SK-N-SH (cell line): ENCODE results near the gene USP1. TPM values are rescaled to one million over a fixed set of nuclear protein-coding genes. Genes with fewer than 3 reads are reported as not detected.

ENCODE experiments used
- CTCF ChIA-PET: fragments of 300-600, 350-600 bp; formaldehyde crosslinking; extraction: SDS; loops from one replicate; lab custom pipeline; 2021; lab: Yijun Ruan, JAX
- POLR2A ChIA-PET: fragments of 350-600 bp; sonication (Branson Sonifier 250); formaldehyde crosslinking; extraction: SDS; loops from one replicate; lab custom pipeline; 2020; ENCODE audit warnings: antibody characterized with exemption, inconsistent platforms; lab: Yijun Ruan, JAX
- DNase-seq: peaks from one replicate; pipeline ENCODE4 v3.0.0; 2012
- H2AFZ ChIP-seq: fragments of 200-600 bp; sonication (generic); 2 replicates; pipeline ENCODE4 v1.8.1; 2016; ENCODE audit warnings: antibody characterized with exemption, mild to moderate bottlenecking, low read depth
- H3F3A ChIP-seq: fragments of 200-600 bp; sonication (generic); replicated peaks from 2 replicates; pipeline ENCODE3; 2016; ENCODE audit warnings: antibody characterized with exemption, mild to moderate bottlenecking; ENCODE audit not compliant: insufficient read depth
- H3K27ac ChIP-seq, 2 experiments: fragments of 200-500 bp in 1 of 2; fragments of 200-600 bp in 1 of 2; sonication (Bioruptor generic) in 1 of 2; sonication (generic), shearing (Covaris generic) in 1 of 2; 2 replicates each; pipeline versions ENCODE4 v1.5.1 to v1.6.1; 2014 to 2016; ENCODE audit warnings: low read depth in 2 of 2, inconsistent platforms in 1 of 2, low read length in 1 of 2, mild to moderate bottlenecking in 1 of 2, mixed read lengths in 1 of 2
- H3K27me3 ChIP-seq: fragments of 200-600 bp; sonication (generic), shearing (Covaris generic); 2 replicates; pipeline ENCODE4 v1.6.1; 2016; ENCODE audit warnings: mixed run types; ENCODE audit not compliant: insufficient read depth
- H3K36me3 ChIP-seq, 2 experiments: fragments of 200-500 bp in 1 of 2; fragments of 200-600 bp in 1 of 2; sonication (Bioruptor generic) in 1 of 2; sonication (generic) in 1 of 2; replicated peaks in 1 of 2; 2 replicates each; pipeline versions ENCODE3 to v1.5.1; 2014 to 2016; ENCODE audit warnings: low read length in 1 of 2, mild to moderate bottlenecking in 1 of 2; ENCODE audit not compliant: insufficient read depth in 2 of 2, control insufficient read depth in 1 of 2
- H3K4me1 ChIP-seq, 2 experiments: fragments of 200-500 bp in 1 of 2; fragments of 200-600 bp in 1 of 2; sonication (Bioruptor generic) in 1 of 2; sonication (generic), shearing (Covaris generic) in 1 of 2; 2 replicates each; pipeline versions ENCODE4 v1.5.1 to v1.6.1; 2014 to 2016; ENCODE audit warnings: low read depth in 1 of 2, low read length in 1 of 2, mixed run types in 1 of 2; ENCODE audit not compliant: insufficient read depth in 2 of 2, control insufficient read depth in 1 of 2
- H3K4me2 ChIP-seq: fragments of 200-600 bp; sonication (generic), shearing (Covaris generic); 2 replicates; pipeline ENCODE4 v1.6.1; 2017; ENCODE audit warnings: mixed run types
- H3K4me3 ChIP-seq, 2 experiments: fragments of 200-500 bp in 1 of 2; fragments of 200-600 bp in 1 of 2; sonication (Bioruptor generic) in 1 of 2; sonication (generic), shearing (Covaris generic) in 1 of 2; 2 replicates each; pipeline versions ENCODE4 v1.5.1 to v1.8.1; 2014 to 2016; ENCODE audit warnings: low read depth in 2 of 2, inconsistent platforms in 1 of 2, low read length in 1 of 2, mild to moderate bottlenecking in 1 of 2, mixed read lengths in 1 of 2, moderate library complexity in 1 of 2
- H3K79me2 ChIP-seq: fragments of 200-600 bp; sonication (generic); 2 replicates; pipeline ENCODE4 v1.8.1; 2017; ENCODE audit warnings: mild to moderate bottlenecking; ENCODE audit not compliant: insufficient read depth
- H3K9ac ChIP-seq: fragments of 200-600 bp; sonication (generic); 2 replicates; pipeline ENCODE4 v1.6.1; 2017; ENCODE audit warnings: mixed run types
- H3K9me2 ChIP-seq: fragments of 200-600 bp; sonication (generic); 2 replicates; pipeline ENCODE4 v1.6.1; 2017; ENCODE audit warnings: mixed run types
- H3K9me3 ChIP-seq: fragments of 200-600 bp; sonication (generic); 2 replicates; pipeline ENCODE4 v1.6.1; 2017; ENCODE audit warnings: mixed run types, mild to moderate bottlenecking, moderate library complexity
- H4K20me1 ChIP-seq: fragments of 200-600 bp; sonication (generic); 2 replicates; pipeline ENCODE4 v1.6.1; 2017; ENCODE audit warnings: mild to moderate bottlenecking, mixed run types; ENCODE audit not compliant: insufficient read depth
- CHD2 ChIP-seq: fragments of 150-350 bp; IDR thresholded peaks from 2 replicates; pipeline ENCODE4 v1.6.1; 2018; ENCODE audit warnings: low read length; ENCODE audit not compliant: partially characterized antibody
- ELF1 ChIP-seq: IDR thresholded peaks from 2 replicates; pipeline ENCODE4 v1.4.0; 2012
- EP300 ChIP-seq, 2 experiments: IDR thresholded peaks; 2 replicates each; pipeline versions ENCODE4 v1.4.0 to v1.6.1; 2012; ENCODE audit warnings: borderline replicate concordance in 1 of 2, low read depth in 1 of 2, low read length in 1 of 2
- FOSL2 ChIP-seq: IDR thresholded peaks from 2 replicates; pipeline ENCODE4 v1.4.0; 2012; ENCODE audit warnings: low read depth, mild to moderate bottlenecking, moderate library complexity, borderline replicate concordance
- FOXJ3 ChIP-seq: sonication (generic); formaldehyde crosslinking; IDR thresholded peaks from 2 replicates; pipeline ENCODE4 v1.5.1; 2020; ENCODE audit warnings: mild to moderate bottlenecking, missing genetic modification reagents
- JUND ChIP-seq: IDR thresholded peaks from 2 replicates; pipeline ENCODE4 v1.4.0; 2012
- SIN3A ChIP-seq: IDR thresholded peaks from 2 replicates; pipeline ENCODE4 v1.6.1; 2012; ENCODE audit warnings: low read depth, mild to moderate bottlenecking, low read length, moderate library complexity, borderline replicate concordance
- TCF12 ChIP-seq: IDR thresholded peaks from 2 replicates; pipeline ENCODE4 v1.4.0; 2012
- WGBS: methylation state at CpG from one replicate; pipeline ENCODE4 v1.1.6; 2017; ENCODE audit warnings: low lambda C conversion rate; 5-methylcytosine and 5-hydroxymethylcytosine counted together
- polyA plus RNA-seq, 3 experiments: library from polyadenylated mRNA; depleted of rRNA; stranded (reverse); fragments of >200 nt; gene quantifications; 2 replicates each; pipeline ENCODE4 v1.2.3, GENCODE V29; 2012
- TF ChIP-seq, protein P1 (sequence below): IDR thresholded peaks from 2 replicates; pipeline ENCODE4 v1.6.1; 2012; ENCODE audit warnings: mild to moderate bottlenecking, low read depth, low read length, moderate library complexity
- TF ChIP-seq, protein P2 (sequence below): IDR thresholded peaks from 2 replicates; pipeline ENCODE4 v1.4.0; 2012; ENCODE audit warnings: low read depth, borderline replicate concordance
- TF ChIP-seq, protein P3 (sequence below): IDR thresholded peaks from 2 replicates; pipeline ENCODE4 v1.4.0; 2012; ENCODE audit warnings: low read depth

Gene USP1
- polyA plus RNA-seq, 1 of the 3 experiments (the other 2 are of a cell fraction), result 4.3 TPM

DNA sequence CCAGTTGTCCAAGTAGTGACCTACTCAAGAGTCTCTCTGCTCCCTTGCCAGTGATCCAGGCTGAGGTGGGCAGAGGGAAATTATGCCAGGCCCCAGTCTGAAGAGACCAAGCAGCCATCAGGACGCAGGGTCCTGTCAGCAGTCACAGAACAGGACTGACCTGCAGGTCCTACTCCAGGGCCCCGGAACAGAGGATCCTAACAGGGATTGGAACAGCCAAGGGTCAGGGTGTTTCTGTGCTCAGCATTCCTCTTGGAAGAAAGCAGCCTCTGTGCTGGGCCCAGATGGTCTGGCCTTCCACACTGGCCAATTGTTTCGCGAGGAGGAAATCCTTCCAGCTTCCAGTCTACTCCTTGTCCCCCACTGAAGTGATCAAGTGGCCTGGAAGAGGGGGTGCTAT is 41.6 kb upstream of the USP1 start (continued):
- TF ChIP-seq, protein P1, sequence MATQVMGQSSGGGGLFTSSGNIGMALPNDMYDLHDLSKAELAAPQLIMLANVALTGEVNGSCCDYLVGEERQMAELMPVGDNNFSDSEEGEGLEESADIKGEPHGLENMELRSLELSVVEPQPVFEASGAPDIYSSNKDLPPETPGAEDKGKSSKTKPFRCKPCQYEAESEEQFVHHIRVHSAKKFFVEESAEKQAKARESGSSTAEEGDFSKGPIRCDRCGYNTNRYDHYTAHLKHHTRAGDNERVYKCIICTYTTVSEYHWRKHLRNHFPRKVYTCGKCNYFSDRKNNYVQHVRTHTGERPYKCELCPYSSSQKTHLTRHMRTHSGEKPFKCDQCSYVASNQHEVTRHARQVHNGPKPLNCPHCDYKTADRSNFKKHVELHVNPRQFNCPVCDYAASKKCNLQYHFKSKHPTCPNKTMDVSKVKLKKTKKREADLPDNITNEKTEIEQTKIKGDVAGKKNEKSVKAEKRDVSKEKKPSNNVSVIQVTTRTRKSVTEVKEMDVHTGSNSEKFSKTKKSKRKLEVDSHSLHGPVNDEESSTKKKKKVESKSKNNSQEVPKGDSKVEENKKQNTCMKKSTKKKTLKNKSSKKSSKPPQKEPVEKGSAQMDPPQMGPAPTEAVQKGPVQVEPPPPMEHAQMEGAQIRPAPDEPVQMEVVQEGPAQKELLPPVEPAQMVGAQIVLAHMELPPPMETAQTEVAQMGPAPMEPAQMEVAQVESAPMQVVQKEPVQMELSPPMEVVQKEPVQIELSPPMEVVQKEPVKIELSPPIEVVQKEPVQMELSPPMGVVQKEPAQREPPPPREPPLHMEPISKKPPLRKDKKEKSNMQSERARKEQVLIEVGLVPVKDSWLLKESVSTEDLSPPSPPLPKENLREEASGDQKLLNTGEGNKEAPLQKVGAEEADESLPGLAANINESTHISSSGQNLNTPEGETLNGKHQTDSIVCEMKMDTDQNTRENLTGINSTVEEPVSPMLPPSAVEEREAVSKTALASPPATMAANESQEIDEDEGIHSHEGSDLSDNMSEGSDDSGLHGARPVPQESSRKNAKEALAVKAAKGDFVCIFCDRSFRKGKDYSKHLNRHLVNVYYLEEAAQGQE, result no peak
- TF ChIP-seq FOSL2, result no peak
- no peak for TF ChIP-seq TCF12
- TF ChIP-seq SIN3A, result no peak

DNA sequence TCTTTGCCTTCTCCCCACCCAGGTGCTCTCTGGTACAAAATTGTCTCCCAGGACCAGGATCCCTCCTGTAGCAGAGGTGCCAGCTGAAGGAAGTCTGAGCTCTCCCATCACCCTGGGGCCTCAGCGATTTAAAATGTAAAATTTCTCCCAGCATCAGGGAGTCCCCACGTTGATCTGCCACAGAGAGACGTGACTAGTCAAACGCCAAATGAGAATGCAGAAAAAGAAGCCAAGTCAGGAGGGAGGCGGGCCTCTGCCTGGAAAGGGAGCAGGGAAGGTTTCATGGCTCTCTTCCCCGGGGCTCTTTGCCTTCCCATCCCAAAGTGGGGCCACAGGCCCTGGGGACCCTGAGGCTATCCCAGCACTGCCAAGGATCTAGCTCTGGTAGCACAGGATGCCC is 40.0 kb upstream of the USP1 start:
- no peaks in the 10 kb centered on the region for H3K4me1 ChIP-seq
- H3K27me3 ChIP-seq, result no peaks in the 10 kb centered on the region; the same call in 1 of the 2 replicates
- no peak overlapping the region for H3K9ac ChIP-seq
- H2AFZ ChIP-seq, result no peak overlapping the region
- no peaks in the 10 kb centered on the region for H3K36me3 ChIP-seq
- WGBS, result 64% methylated on average over 6 of the region's 6 CpGs
- H3K9me3 ChIP-seq, result no peaks in the 10 kb centered on the region
- H3K4me3 ChIP-seq, result no peak overlapping the region
- no peaks in the 10 kb centered on the region for H3K79me2 ChIP-seq
- no peak for DNase-seq
- ChIA-PET CTCF (interaction anchor here (0.9 to 3.0 kb wide), 4 partner anchors 10 to 262 kb away, joined by 3 to 8 read pairs (median 4); no protein-coding TSS in a partner anchor), POLR2A (interaction anchor here (0.6 kb wide), 1 partner anchor 1254 kb away, joined by 3 read pairs; no protein-coding TSS in a partner anchor)
- no peak overlapping the region for H3K27ac ChIP-seq
- no peak overlapping the region for H3K4me2 ChIP-seq
- H3K9me2 ChIP-seq, result no peaks in the 10 kb centered on the region
- no peaks in the 10 kb centered on the region for H3F3A ChIP-seq
- no peaks in the 10 kb centered on the region for H4K20me1 ChIP-seq
- TF ChIP-seq FOXJ3 (CRISPR knock-in tag), result no peak
- TF ChIP-seq, protein P2, sequence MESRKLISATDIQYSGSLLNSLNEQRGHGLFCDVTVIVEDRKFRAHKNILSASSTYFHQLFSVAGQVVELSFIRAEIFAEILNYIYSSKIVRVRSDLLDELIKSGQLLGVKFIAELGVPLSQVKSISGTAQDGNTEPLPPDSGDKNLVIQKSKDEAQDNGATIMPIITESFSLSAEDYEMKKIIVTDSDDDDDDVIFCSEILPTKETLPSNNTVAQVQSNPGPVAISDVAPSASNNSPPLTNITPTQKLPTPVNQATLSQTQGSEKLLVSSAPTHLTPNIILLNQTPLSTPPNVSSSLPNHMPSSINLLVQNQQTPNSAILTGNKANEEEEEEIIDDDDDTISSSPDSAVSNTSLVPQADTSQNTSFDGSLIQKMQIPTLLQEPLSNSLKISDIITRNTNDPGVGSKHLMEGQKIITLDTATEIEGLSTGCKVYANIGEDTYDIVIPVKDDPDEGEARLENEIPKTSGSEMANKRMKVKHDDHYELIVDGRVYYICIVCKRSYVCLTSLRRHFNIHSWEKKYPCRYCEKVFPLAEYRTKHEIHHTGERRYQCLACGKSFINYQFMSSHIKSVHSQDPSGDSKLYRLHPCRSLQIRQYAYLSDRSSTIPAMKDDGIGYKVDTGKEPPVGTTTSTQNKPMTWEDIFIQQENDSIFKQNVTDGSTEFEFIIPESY, result no peak
- TF ChIP-seq EP300 (IDR thresholded peaks at IDR 0.05; ENCODE audit: borderline replicate concordance in 1 of 2, low read depth in 1 of 2, low read length in 1 of 2), result no peak
- TF ChIP-seq CHD2, result no peak
- TF ChIP-seq, protein P3, sequence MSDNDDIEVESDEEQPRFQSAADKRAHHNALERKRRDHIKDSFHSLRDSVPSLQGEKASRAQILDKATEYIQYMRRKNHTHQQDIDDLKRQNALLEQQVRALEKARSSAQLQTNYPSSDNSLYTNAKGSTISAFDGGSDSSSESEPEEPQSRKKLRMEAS, result no peak
- TF ChIP-seq JUND, result no peak
- no peak for TF ChIP-seq ELF1
